Activated T-cell treated with anti-CD3 and anti-CD28 coated beads, Interleukin-2, amount 50 U/mL, for 72 hours (primary cell): ENCODE data around the gene STK32B. TPM values are rescaled to one million over a fixed set of nuclear protein-coding genes. Genes with fewer than 3 reads are reported as not detected.
"Not testable (repeated sequence)": the region's sequence is repeated elsewhere in the genome, so short reads cannot be mapped to it uniquely, and the experiment has no call there.

Source experiments
- ATAC-seq, 2 donors: fragments of 150-1000 bp; cut with Tn5 transposase; replicated peaks in 1 of 2; 2 replicates each; pipeline ENCODE4 v1.10.0; 2021; ENCODE audit warnings: moderate library complexity in 2 of 2, mild to moderate bottlenecking in 1 of 2
- DNase-seq, 2 donors: peaks; one replicate each; pipeline ENCODE4 v3.0.0; 2021 to 2022; ENCODE audit warnings: mixed read lengths in 1 of 2
- H3K27ac Mint-ChIP-seq: one replicate; pipeline ENCODE4 v1.8.0; 2022; ENCODE audit warnings: mild to moderate bottlenecking, moderate library complexity, mixed read lengths
- H3K27me3 Mint-ChIP-seq: one replicate; pipeline ENCODE4 v1.8.0; 2022; ENCODE audit warnings: low read depth, mixed read lengths
- H3K36me3 Mint-ChIP-seq, 2 donors: one replicate each; pipeline ENCODE4 v1.8.0; 2022; ENCODE audit warnings: mixed read lengths in 2 of 2, mild to moderate bottlenecking in 1 of 2; ENCODE audit not compliant: insufficient read depth in 2 of 2
- H3K4me1 Mint-ChIP-seq: one replicate; pipeline ENCODE4 v1.8.0; 2022; ENCODE audit warnings: low read depth, mixed read lengths
- H3K4me3 Mint-ChIP-seq, 2 donors: one replicate each; pipeline ENCODE4 v1.8.0; 2022; ENCODE audit warnings: mild to moderate bottlenecking in 2 of 2, mixed read lengths in 2 of 2, moderate library complexity in 2 of 2
- H3K9me3 Mint-ChIP-seq, 2 donors: one replicate each; pipeline ENCODE4 v1.8.0; 2022; ENCODE audit warnings: mixed read lengths in 2 of 2
- total RNA-seq, 2 donors: library from RNA; stranded (reverse); gene quantifications; one replicate each; pipeline ENCODE4 v1.2.3, GENCODE V29; 2022

Gene STK32B
- not detected for total RNA-seq

DNA sequence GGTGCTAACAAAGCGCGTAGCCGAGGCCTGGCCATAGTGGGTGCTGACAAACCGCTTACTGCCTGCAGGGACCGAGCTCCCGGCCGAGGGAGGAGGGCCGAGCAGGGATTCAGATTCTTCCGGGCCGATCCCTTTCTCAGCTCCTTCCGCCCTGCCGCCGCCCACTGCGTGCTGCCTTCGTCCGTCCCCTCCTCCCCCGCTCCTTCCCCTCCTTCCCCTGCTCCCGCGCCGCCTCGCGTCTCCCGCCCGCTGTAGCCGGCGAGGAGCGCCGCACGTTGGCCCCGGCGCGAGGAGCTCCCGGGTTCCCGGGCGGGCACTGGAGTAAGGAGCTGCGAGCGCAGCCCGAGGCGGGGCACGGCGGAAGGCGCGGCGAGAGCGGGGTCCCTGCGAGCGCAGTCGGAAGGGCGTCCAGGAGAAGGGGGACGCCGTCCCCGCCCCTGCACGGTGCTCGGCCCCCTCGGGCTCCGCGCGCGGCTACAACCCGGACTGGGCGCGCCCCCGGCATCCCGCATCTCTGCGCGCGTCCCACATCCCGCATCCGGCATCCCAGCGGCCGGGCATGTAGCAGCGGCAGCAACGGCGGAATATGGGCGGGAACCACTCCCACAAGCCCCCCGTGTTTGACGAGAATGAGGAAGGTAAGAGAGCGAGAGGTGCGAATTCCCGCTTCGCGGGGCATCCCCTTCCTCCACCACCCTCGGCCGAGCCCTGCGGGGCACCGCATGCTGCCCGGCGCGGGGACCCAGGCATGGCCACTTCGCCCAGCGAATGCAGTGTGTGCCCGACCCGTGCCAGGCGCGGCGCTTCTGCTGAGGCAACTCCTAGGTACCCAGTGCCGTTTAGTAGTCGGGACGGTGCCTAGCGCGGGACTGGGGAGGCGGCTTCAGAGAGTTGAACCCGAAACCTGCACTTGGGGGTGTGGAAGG, at the start of gene STK32B:
TSS of gene STK32B (plus strand) at position 203 of the 926 bp plus-strand sequence.
- Mint-ChIP-seq H3K36me3 (no peaks in the 10 kb centered on the region), H3K4me1 (peaks cover 11% of the 10 kb centered on the region), H3K9me3 (no peaks in the 10 kb centered on the region), H3K27me3 (peaks cover 48% of the 10 kb centered on the region), H3K4me3 (peak within 1 kb of the TSS; percentile 46 to 75), H3K27ac (no peak within 1 kb of the TSS)
- ATAC-seq (peak; percentile 66 to 68), DNase-seq (peak; percentile 14 to 25)

DNA sequence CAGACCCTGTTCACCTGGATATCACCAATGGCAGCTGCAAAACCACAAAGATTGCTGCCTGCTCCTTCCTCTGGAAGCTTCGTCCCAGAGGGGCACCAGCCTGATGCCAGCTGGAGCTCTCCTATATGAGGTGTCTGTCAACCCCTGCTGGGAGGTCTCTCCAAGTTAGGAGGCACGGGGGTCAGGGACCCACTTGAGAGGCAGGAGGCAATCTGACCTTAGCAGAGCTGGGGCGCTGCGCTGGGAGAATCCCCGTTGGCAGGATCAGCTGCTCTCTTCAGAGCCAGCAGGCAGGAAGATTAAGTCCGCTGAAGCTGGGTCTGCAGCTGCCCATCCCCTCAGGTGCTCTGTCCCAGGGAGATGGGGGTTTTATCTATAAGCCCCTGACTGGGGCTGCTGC, 49.6 kb upstream of the STK32B start:
- H3K9me3 Mint-ChIP-seq, ATAC-seq: not testable (repeated sequence)

DNA sequence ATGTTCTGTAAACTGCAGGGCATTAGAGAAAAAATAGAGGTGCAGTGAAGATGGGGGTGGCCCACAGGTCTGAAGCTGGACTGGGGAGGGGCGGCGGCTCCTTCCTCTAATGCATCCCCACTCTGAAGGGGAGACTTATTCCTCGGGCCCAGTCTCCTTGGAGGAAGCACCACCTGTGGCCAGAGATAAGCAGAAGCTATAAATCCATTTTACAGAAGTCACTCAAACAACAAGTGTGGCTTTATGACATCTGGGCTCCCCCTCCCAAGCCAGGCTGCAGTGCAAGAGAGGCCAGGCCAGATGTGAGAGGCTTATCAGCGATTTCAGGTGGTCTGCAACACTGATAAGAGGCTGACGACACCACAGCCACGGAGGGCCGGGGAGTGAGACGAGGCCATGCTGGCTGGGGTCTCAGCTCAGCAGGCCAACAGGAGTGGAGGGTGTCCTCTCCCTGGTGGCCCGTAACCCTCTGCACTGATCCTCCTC, 47.9 kb upstream of the STK32B start:
- ATAC-seq, result no peak
- Mint-ChIP-seq H3K27ac (no peak overlapping the region), H3K36me3 (no peaks in the 10 kb centered on the region), H3K4me3 (no peak overlapping the region), H3K27me3 (peaks cover 27% of the 10 kb centered on the region), H3K9me3 (no peaks in the 10 kb centered on the region), H3K4me1 (no peaks in the 10 kb centered on the region)
- DNase-seq, result no peak

More for the DNA sequence above, 49.6 kb upstream of the STK32B start:
- not testable (repeated sequence) for H3K4me3 Mint-ChIP-seq, DNase-seq, H3K27ac Mint-ChIP-seq, H3K4me1 Mint-ChIP-seq, H3K36me3 Mint-ChIP-seq
- H3K27me3 Mint-ChIP-seq, result peaks cover 27% of the 10 kb centered on the region

GRCh38 chr4:5003918-5004317, 47.4 kb upstream of the STK32B start:
- H3K4me3 Mint-ChIP-seq, result no peak overlapping the region
- ATAC-seq, result no peak
- H3K27ac Mint-ChIP-seq, result no peak overlapping the region
- no peaks in the 10 kb centered on the region for H3K36me3 Mint-ChIP-seq
- H3K4me1 Mint-ChIP-seq, result no peaks in the 10 kb centered on the region
- peaks cover 0 to under 1% of the 10 kb centered on the region in 2 donors for H3K9me3 Mint-ChIP-seq
- no peak for DNase-seq
- H3K27me3 Mint-ChIP-seq, result peaks cover 28% of the 10 kb centered on the region

DNA sequence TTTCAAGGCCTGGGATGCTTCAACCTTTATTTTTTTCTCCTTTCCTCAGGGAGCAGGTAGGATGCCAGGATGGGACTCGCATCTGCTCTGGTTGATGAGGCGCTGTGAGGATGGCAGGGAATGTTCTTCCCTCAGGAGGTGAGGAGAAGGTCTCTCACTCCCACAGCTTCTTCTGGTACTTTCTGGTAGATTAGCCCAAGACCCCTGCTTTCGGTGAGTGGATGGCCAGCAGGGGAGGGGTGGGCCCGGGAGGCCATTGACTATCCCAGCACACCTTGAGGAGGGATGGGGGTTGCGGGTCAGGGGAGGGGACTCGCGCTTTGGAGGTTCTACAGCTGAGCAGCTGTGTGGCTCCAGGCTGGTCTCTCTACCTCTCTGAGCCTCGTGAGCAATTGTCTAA, 46.8 kb upstream of the STK32B start:
- Mint-ChIP-seq H3K4me1 (no peaks in the 10 kb centered on the region), H3K9me3 (peaks cover 0 to 3% of the 10 kb centered on the region in 2 donors), H3K27me3 (peaks cover 28% of the 10 kb centered on the region), H3K4me3 (no peak overlapping the region), H3K27ac (no peak overlapping the region), H3K36me3 (no peaks in the 10 kb centered on the region)
- no peak for ATAC-seq
- DNase-seq, result no peak

DNA sequence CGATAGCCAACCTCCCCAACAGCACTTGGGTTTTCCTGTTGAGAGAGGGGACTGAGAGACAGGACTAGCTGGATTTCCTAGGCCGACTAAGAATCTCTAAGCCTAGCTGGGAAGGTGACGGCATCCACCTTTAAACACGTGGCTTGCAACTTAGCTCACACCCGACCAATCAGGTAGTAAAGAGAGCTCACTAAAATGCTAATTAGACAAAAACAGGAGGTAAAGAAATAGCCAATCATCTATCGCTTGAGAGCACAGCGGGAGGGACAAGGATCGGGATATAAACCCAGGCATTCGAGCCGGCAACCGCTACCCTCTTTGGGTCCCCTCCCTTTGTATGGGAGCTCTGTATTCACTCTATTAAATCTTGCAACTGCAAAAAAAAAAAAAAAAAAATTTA, 44.3 kb upstream of the STK32B start:
- H3K9me3 Mint-ChIP-seq, ATAC-seq, H3K36me3 Mint-ChIP-seq, H3K27ac Mint-ChIP-seq, DNase-seq, H3K4me3 Mint-ChIP-seq, H3K4me1 Mint-ChIP-seq: not testable (repeated sequence)
- peaks cover 25% of the 10 kb centered on the region for H3K27me3 Mint-ChIP-seq

- H3K4me1 Mint-ChIP-seq, result peaks cover 5% of the 10 kb centered on the region
- H3K36me3 Mint-ChIP-seq, result no peaks in the 10 kb centered on the region
- H3K9me3 Mint-ChIP-seq, result peaks cover 0 to 7% of the 10 kb centered on the region in 2 donors
- ATAC-seq (no peak), DNase-seq (no peak)
- H3K4me3 Mint-ChIP-seq, result no peak overlapping the region
- H3K27me3 Mint-ChIP-seq, result peaks cover 22% of the 10 kb centered on the region
- no peak overlapping the region for H3K27ac Mint-ChIP-seq
Observed at GRCh38 chr4:5009796-5010195, 41.5 kb upstream of the STK32B start.

GRCh38 chr4:5010984-5011383, 40.3 kb upstream of the STK32B start:
- Mint-ChIP-seq H3K27ac (no peak overlapping the region), H3K27me3 (peaks cover 28% of the 10 kb centered on the region), H3K36me3 (no peaks in the 10 kb centered on the region), H3K4me1 (peaks cover 5% of the 10 kb centered on the region), H3K4me3 (no peak overlapping the region), H3K9me3 (peaks cover 0 to 7% of the 10 kb centered on the region in 2 donors)
- DNase-seq (no peak), ATAC-seq (no peak)

GRCh38 chr4:5012244-5012898, 38.9 kb upstream of the STK32B start:
- Mint-ChIP-seq H3K36me3 (no peaks in the 10 kb centered on the region), H3K9me3 (peaks cover 0 to 7% of the 10 kb centered on the region in 2 donors), H3K27ac (no peak overlapping the region), H3K4me3 (no peak overlapping the region), H3K27me3 (peaks cover 33% of the 10 kb centered on the region), H3K4me1 (peaks cover 5% of the 10 kb centered on the region)
- ATAC-seq (no peak), DNase-seq (no peak)

DNA sequence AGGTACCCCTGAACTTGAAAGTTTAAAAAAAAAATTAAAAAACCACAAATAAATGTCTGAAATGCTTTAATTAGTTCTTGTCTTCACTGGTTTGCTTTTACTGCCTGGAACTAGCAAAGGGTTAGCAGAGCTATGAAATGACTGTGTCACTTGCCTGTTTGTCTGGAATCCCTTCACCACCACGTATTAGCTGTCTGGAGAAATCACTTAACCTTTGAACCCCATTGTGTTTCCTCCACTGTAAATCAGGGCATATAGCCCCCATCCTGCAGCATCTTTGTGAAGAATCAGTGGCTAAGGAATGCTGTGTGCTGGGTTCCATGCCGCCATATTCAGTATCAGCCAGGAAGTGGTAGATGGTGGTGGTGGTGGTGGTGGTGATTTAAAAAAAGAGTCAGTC, 38.3 kb upstream of the STK32B start:
- H3K9me3 Mint-ChIP-seq, result peaks cover 0 to 7% of the 10 kb centered on the region in 2 donors
- DNase-seq, result no peak
- peaks cover 5% of the 10 kb centered on the region for H3K4me1 Mint-ChIP-seq
- H3K36me3 Mint-ChIP-seq, result no peaks in the 10 kb centered on the region
- H3K4me3 Mint-ChIP-seq, result no peak overlapping the region
- no peak for ATAC-seq
- no peak overlapping the region for H3K27ac Mint-ChIP-seq
- H3K27me3 Mint-ChIP-seq, result peaks cover 36% of the 10 kb centered on the region

GRCh38 chr4:5014007-5014682, 37.1 kb upstream of the STK32B start:
- no peak overlapping the region for H3K4me3 Mint-ChIP-seq
- peaks cover 0 to 4% of the 10 kb centered on the region in 2 donors for H3K9me3 Mint-ChIP-seq
- DNase-seq, result no peak
- H3K27me3 Mint-ChIP-seq, result peaks cover 44% of the 10 kb centered on the region
- H3K36me3 Mint-ChIP-seq, result no peaks in the 10 kb centered on the region
- ATAC-seq, result no peak
- peaks cover 8% of the 10 kb centered on the region for H3K4me1 Mint-ChIP-seq
- H3K27ac Mint-ChIP-seq, result no peak overlapping the region

- peaks cover 0 to 2% of the 10 kb centered on the region in 2 donors for H3K9me3 Mint-ChIP-seq
- ATAC-seq, result no peak
- H3K27me3 Mint-ChIP-seq, result peaks cover 36% of the 10 kb centered on the region
- DNase-seq, result no peak
- H3K4me3 Mint-ChIP-seq, result no peak overlapping the region
- no peak overlapping the region for H3K27ac Mint-ChIP-seq
- H3K36me3 Mint-ChIP-seq, result no peaks in the 10 kb centered on the region
- peaks cover 12% of the 10 kb centered on the region for H3K4me1 Mint-ChIP-seq
Observed at GRCh38 chr4:5018096-5018495, 33.2 kb upstream of the STK32B start.

DNA sequence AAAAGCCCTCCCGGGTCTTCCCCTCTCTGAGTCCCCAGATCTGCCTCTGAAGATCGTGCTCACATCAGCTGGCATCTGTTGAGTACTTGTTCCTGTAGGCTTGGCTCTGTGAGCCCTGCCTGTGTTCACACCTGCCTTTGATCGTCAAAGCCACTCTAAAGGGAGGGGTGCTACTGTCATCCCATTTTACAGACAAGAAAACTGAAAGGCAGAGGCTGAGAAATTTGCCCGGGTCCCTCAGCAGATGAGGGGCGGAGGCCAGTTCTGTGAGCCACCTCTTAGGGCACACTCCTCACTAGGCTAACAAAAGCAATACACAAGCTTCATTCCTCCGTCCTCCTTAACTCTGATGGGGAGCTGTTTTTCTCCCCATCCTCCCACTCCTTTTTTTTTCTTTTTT, 32.7 kb upstream of the STK32B start:
- Mint-ChIP-seq H3K36me3 (no peaks in the 10 kb centered on the region), H3K27me3 (peaks cover 36% of the 10 kb centered on the region)

More for the DNA sequence above, 32.7 kb upstream of the STK32B start:
- Mint-ChIP-seq H3K9me3 (no peaks in the 10 kb centered on the region), H3K4me1 (peaks cover 12% of the 10 kb centered on the region), H3K4me3 (no peak overlapping the region), H3K27ac (no peak overlapping the region)
- ATAC-seq (no peak), DNase-seq (no peak)
